ENCODE measurements around the gene POLR1G. TPM values are rescaled to one million over a fixed set of nuclear protein-coding genes. Genes with fewer than 3 reads are reported as not detected.

The POLR1G gene
- total RNA-seq, 1 experiment from 2014 or later: 30.5 TPM

- ChIA-PET RAD21 (ENCODE audit: low non-redundant PET in 1 of 2, low total read pairs in 2 of 2, uncharacterized antibody in 2 of 2, unreplicated experiment in 2 of 2) (interaction anchor here (0.5 to 2.5 kb wide), 7 partner anchors 27 to 202 kb away, joined by 4 to 40 read pairs (median 5); partner anchors contain the start of gene FOSB (in 1 of the 2)), CTCF (interaction anchor here (0.5 to 6.9 kb wide), 24 partner anchors 9 to 1689 kb away, joined by 3 to 189 read pairs (median 7); partner anchors contain the start of genes BLOC1S3, ERCC1, FOSB and SIX5), POLR2A (interaction anchor here (0.9 to 3.1 kb wide), 10 partner anchors 9 to 202 kb away, joined by 4 to 23 read pairs (median 5); partner anchors contain the start of genes ERCC1 and FOSB)
- no peaks in the 10 kb centered on the region for H4K20me1 ChIP-seq (ENCODE audit: insufficient read depth)
- H3K79me2 ChIP-seq (ENCODE audit: insufficient read depth, low read length): no peaks in the 10 kb centered on the region
- H3K9ac ChIP-seq (ENCODE audit: low read length): peak overlapping the region; percentile 72
- H3K9me3 ChIP-seq (ENCODE audit: control insufficient read depth in 1 of 2, insufficient read depth in 1 of 2, low read depth in 1 of 2, low read length in 2 of 2): no peaks in the 10 kb centered on the region
- DNase-seq (ENCODE audit: low read depth, low spot score) (no peak), ATAC-seq (peak; percentile 48)
- peak overlapping the region; percentile 86 for H3K4me2 ChIP-seq (ENCODE audit: low read length)
- peak overlapping the region; percentile 78 for H2AFZ ChIP-seq (ENCODE audit: low read depth, low read length, poor library complexity, severe bottlenecking)
- peaks cover 23 to 44% of the 10 kb centered on the region in 2 experiments for H3K4me1 ChIP-seq (ENCODE audit: control insufficient read depth in 1 of 2, insufficient read depth in 2 of 2, low read length in 2 of 2)
- no peaks in the 10 kb centered on the region for H3K9me2 ChIP-seq (ENCODE audit: insufficient read depth)
- intact Hi-C loops (cut with micrococcal nuclease): loop anchor here (1.0 kb wide), 1 partner anchor 39 kb away; no protein-coding TSS in a partner anchor
- BruUV-seq (replicated peaks): no TSS peak
- H3K4me3 ChIP-seq (replicated peaks in 1 of 2; ENCODE audit: low read depth in 1 of 2, low read length in 2 of 2): peak overlapping the region; percentile 34 to 63
- H3K27me3 ChIP-seq (ENCODE audit: insufficient read depth, low read length): no peaks in the 10 kb centered on the region
- H3K27ac ChIP-seq (ENCODE audit: low read depth, low read length): peak overlapping the region; percentile 81
- H3K36me3 ChIP-seq (ENCODE audit: control insufficient read depth in 1 of 2, insufficient read depth in 2 of 2, low read length in 2 of 2): no peaks in the 10 kb centered on the region
- TF ChIP-seq TCF7L2 (IDR thresholded peaks at IDR 0.05; ENCODE audit: borderline replicate concordance, extremely low read depth, insufficient read depth, insufficient read length): no peak
- TF ChIP-seq CEBPB (IDR thresholded peaks at IDR 0.05; ENCODE audit: low read depth): no peak
- TF ChIP-seq ELF1 (IDR thresholded peaks at IDR 0.05; ENCODE audit: borderline replicate concordance, low read depth): no peak
- no peak for TF ChIP-seq EGR1 (IDR thresholded peaks at IDR 0.05; ENCODE audit: low read depth)
- TF ChIP-seq REST (IDR thresholded peaks at IDR 0.05; ENCODE audit: low read depth): no peak
- TF ChIP-seq SP1 (IDR thresholded peaks at IDR 0.05; ENCODE audit: low read depth): no peak
- TF ChIP-seq YY1 (IDR thresholded peaks at IDR 0.05; ENCODE audit: extremely low read depth, insufficient replicate concordance, low read depth, low read length): peak; percentile 74
- 0 out of 2 replicates have a peak, but pooled peaks have one; percentile 18 for TF ChIP-seq CBX3 (IDR thresholded peaks at IDR 0.05; ENCODE audit: low read depth)
- peak; percentile 94 for TF ChIP-seq SRF (IDR thresholded peaks at IDR 0.05; ENCODE audit: low read depth)
- 0 out of 2 replicates have a peak, but pooled peaks have one; percentile 32 for TF ChIP-seq MAX (IDR thresholded peaks at IDR 0.05)
- TF ChIP-seq POLR2AphosphoS5 (IDR thresholded peaks at IDR 0.05; ENCODE audit: low read depth, low read length): no peak; the same call in 1 of the 2 replicates
- TF ChIP-seq ZBTB33 (IDR thresholded peaks at IDR 0.05; ENCODE audit: extremely low read depth, insufficient replicate concordance, low read length): no peak
- TF ChIP-seq ATF3 (IDR thresholded peaks at IDR 0.05): no peak
- no peak for TF ChIP-seq EZH2 (IDR thresholded peaks at IDR 0.05)
- no peak; the same call in 1 of the 2 replicates for TF ChIP-seq SIN3A (IDR thresholded peaks at IDR 0.05; ENCODE audit: low read depth)
- TF ChIP-seq POLR2A (IDR thresholded peaks at IDR 0.05; ENCODE audit: borderline replicate concordance, extremely low read depth, insufficient read depth, insufficient read length): no peak
- TF ChIP-seq ZNF274 (IDR thresholded peaks at IDR 0.05; ENCODE audit: low read depth, low read length): no peak
- no peak for TF ChIP-seq EZH2phosphoT487 (IDR thresholded peaks at IDR 0.05; ENCODE audit: borderline replicate concordance)
- TF ChIP-seq ZFX (IDR thresholded peaks at IDR 0.05): no peak
- TF ChIP-seq RAD21 (IDR thresholded peaks at IDR 0.05; ENCODE audit: low read depth): peak; percentile 87
- no peak for TF ChIP-seq JUND (IDR thresholded peaks at IDR 0.05)
- TF ChIP-seq FOSL1 (IDR thresholded peaks at IDR 0.05; ENCODE audit: low read depth): no peak
Observed at GRCh38 chr19:45439569-45440258, 33.3 kb downstream of the POLR1G start.

Data from HCT116 (cell line).